Smooth muscle cell (in vitro differentiated cells): ENCODE data around the gene DCDC2. TPM values are rescaled to one million over a fixed set of nuclear protein-coding genes. Genes with fewer than 3 reads are reported as not detected.

Experiments used
- DNase-seq: peaks from one replicate; lab custom pipeline; 2025; ENCODE audit not compliant: unreplicated experiment; lab: John Stamatoyannopoulos, UW
- H2AFZ ChIP-seq: fragments of 200-600 bp; sonication (generic); 2 replicates; pipeline ENCODE4 v1.6.0; 2016; ENCODE audit warnings: antibody characterized with exemption, low read depth, mild to moderate bottlenecking
- H3F3A ChIP-seq: fragments of 200-600 bp; sonication (generic); 2 replicates; pipeline ENCODE4 v1.6.0; 2017; ENCODE audit warnings: antibody characterized with exemption, low read depth
- H3K27ac ChIP-seq: fragments of 200-600 bp; sonication (generic); 2 replicates; pipeline ENCODE4 v1.5.1; 2016; ENCODE audit warnings: low read depth, mild to moderate bottlenecking
- H3K27me3 ChIP-seq: fragments of 200-600 bp; sonication (generic); 2 replicates; pipeline ENCODE4 v1.6.1; 2016; ENCODE audit warnings: low read depth, mild to moderate bottlenecking
- H3K36me3 ChIP-seq: fragments of 200-600 bp; sonication (generic); 2 replicates; pipeline ENCODE4 v1.5.1; 2016; ENCODE audit warnings: low read depth
- H3K4me1 ChIP-seq: fragments of 200-600 bp; sonication (generic); 2 replicates; pipeline ENCODE4 v1.5.1; 2016; ENCODE audit warnings: low read depth
- H3K4me2 ChIP-seq: fragments of 200-600 bp; sonication (generic); 2 replicates; pipeline ENCODE4 v1.6.0; 2016; ENCODE audit warnings: mild to moderate bottlenecking
- H3K4me3 ChIP-seq: fragments of 200-600 bp; sonication (generic); 2 replicates; pipeline ENCODE4 v1.5.1; 2016; ENCODE audit warnings: mild to moderate bottlenecking
- H3K79me2 ChIP-seq: fragments of 200-600 bp; sonication (generic); 2 replicates; pipeline ENCODE4 v1.6.0; 2016; ENCODE audit warnings: low read depth, mild to moderate bottlenecking
- H3K9ac ChIP-seq: fragments of 200-600 bp; sonication (generic); 2 replicates; pipeline ENCODE4 v1.6.0; 2016; ENCODE audit warnings: low read depth
- H3K9me3 ChIP-seq: fragments of 200-600 bp; sonication (generic); replicated peaks from 2 replicates; pipeline ENCODE4 v1.5.1; 2016; ENCODE audit warnings: low read depth
- H4K20me1 ChIP-seq: fragments of 200-600 bp; sonication (generic); 2 replicates; pipeline ENCODE4 v1.6.0; 2016; ENCODE audit warnings: low read depth
- CTCF ChIP-seq: fragments of 200-600 bp; sonication (generic); IDR thresholded peaks from 2 replicates; pipeline ENCODE4 v1.5.1; 2017; ENCODE audit warnings: borderline replicate concordance, mild to moderate bottlenecking, antibody characterized with exemption; ENCODE audit not compliant: insufficient read depth, poor library complexity, severe bottlenecking
- WGBS: methylation state at CpG from one replicate; pipeline ENCODE4 v1.1.7; 2016; ENCODE audit warnings: low lambda C conversion rate; 5-methylcytosine and 5-hydroxymethylcytosine counted together
- polyA plus RNA-seq: library from polyadenylated mRNA; unstranded; fragments of >200 nt; fragmentation: Nextera tagmentation; extraction: Ambion mirVana; gene quantifications from 2 replicates; pipeline ENCODE4 v1.2.1, GENCODE V29; 2016
- total RNA-seq: library from RNA; depleted of rRNA; stranded (reverse); fragments of >200 nt; gene quantifications from 2 replicates; pipeline ENCODE4 v1.2.3, GENCODE V29; 2014

Gene DCDC2
- total and polyA plus RNA-seq, 2 experiments from 2014 or later, result not detected

- Histone ChIP-seq H3F3A (no peaks in the 10 kb centered on the region), H2AFZ (no peak overlapping the region), H3K27me3 (peaks cover 14% of the 10 kb centered on the region), H3K9me3 (no peaks in the 10 kb centered on the region), H3K27ac (no peak overlapping the region), H3K4me1 (no peaks in the 10 kb centered on the region), H3K4me3 (no peak overlapping the region), H3K36me3 (no peaks in the 10 kb centered on the region), H4K20me1 (no peaks in the 10 kb centered on the region), H3K4me2 (no peak overlapping the region), H3K79me2 (no peaks in the 10 kb centered on the region), H3K9ac (no peak overlapping the region)
- DNase-seq, result no peak
- no peak for TF ChIP-seq CTCF
- WGBS, result 91% methylated on average over 3 of the region's 3 CpGs
Observed at GRCh38 chr6:24195836-24196597, 161.8 kb downstream of the DCDC2 start.

- no peaks in the 10 kb centered on the region for H3K9me3 ChIP-seq
- DNase-seq, result no peak
- WGBS, result 91% methylated on average over 2 of the region's 2 CpGs
- H3K4me2 ChIP-seq, result no peak overlapping the region
- H3K79me2 ChIP-seq, result no peaks in the 10 kb centered on the region
- H2AFZ ChIP-seq, result no peak overlapping the region
- H3F3A ChIP-seq, result no peaks in the 10 kb centered on the region
- H3K4me3 ChIP-seq, result no peak overlapping the region
- no peaks in the 10 kb centered on the region for H3K36me3 ChIP-seq
- H3K9ac ChIP-seq, result no peak overlapping the region
- no peaks in the 10 kb centered on the region for H3K4me1 ChIP-seq
- H4K20me1 ChIP-seq, result no peaks in the 10 kb centered on the region
- H3K27me3 ChIP-seq, result peaks cover 17% of the 10 kb centered on the region
- no peak overlapping the region for H3K27ac ChIP-seq
- TF ChIP-seq CTCF, result no peak
Observed at GRCh38 chr6:24194978-24195700, 162.7 kb downstream of the DCDC2 start.

GRCh38 chr6:24193364-24193763 is 164.5 kb downstream of the DCDC2 start:
- Histone ChIP-seq H3K4me1 (no peaks in the 10 kb centered on the region), H3K9ac (no peak overlapping the region), H3K27me3 (peaks cover 13% of the 10 kb centered on the region), H3K36me3 (no peaks in the 10 kb centered on the region), H4K20me1 (no peaks in the 10 kb centered on the region), H3K4me2 (no peak overlapping the region), H3K27ac (no peak overlapping the region), H3K79me2 (no peaks in the 10 kb centered on the region), H2AFZ (no peak overlapping the region), H3F3A (no peaks in the 10 kb centered on the region), H3K4me3 (no peak overlapping the region), H3K9me3 (no peaks in the 10 kb centered on the region)
- no peak for TF ChIP-seq CTCF
- DNase-seq, result no peak
